GM10266 (cell line): ENCODE data around the gene ARHGAP33.
A peak's percentile ranks its signal among the peaks of the same experiment; 100 is the strongest.

Experiments used
- DNase-seq: peaks from one replicate; pipeline ENCODE4 v3.0.0; 2012; ENCODE audit errors: extremely low spot score
- TF ChIP-seq, protein P1 (sequence below): IDR thresholded peaks from 2 replicates; pipeline ENCODE4 v1.5.1; 2012; ENCODE audit warnings: mild to moderate bottlenecking, low read depth; ENCODE audit not compliant: control insufficient read depth, insufficient read depth; ENCODE audit errors: missing control alignments

Gene ARHGAP33

GRCh38 chr19:35736913-35737886 lies 38.2 kb upstream of the ARHGAP33 start:
- TF ChIP-seq, protein P1, sequence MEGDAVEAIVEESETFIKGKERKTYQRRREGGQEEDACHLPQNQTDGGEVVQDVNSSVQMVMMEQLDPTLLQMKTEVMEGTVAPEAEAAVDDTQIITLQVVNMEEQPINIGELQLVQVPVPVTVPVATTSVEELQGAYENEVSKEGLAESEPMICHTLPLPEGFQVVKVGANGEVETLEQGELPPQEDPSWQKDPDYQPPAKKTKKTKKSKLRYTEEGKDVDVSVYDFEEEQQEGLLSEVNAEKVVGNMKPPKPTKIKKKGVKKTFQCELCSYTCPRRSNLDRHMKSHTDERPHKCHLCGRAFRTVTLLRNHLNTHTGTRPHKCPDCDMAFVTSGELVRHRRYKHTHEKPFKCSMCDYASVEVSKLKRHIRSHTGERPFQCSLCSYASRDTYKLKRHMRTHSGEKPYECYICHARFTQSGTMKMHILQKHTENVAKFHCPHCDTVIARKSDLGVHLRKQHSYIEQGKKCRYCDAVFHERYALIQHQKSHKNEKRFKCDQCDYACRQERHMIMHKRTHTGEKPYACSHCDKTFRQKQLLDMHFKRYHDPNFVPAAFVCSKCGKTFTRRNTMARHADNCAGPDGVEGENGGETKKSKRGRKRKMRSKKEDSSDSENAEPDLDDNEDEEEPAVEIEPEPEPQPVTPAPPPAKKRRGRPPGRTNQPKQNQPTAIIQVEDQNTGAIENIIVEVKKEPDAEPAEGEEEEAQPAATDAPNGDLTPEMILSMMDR: peak; percentile 29
- no peak for DNase-seq

GRCh38 chr19:35738021-35738886 lies 37.1 kb upstream of the ARHGAP33 start:
- TF ChIP-seq, protein P1: no peak
- DNase-seq: no peak

GRCh38 chr19:35738887-35739229 lies 36.5 kb upstream of the ARHGAP33 start:
- TF ChIP-seq, protein P1: no peak
- no peak for DNase-seq

GRCh38 chr19:35739275-35740107 lies 35.9 kb upstream of the ARHGAP33 start:
- no peak for DNase-seq
- TF ChIP-seq, protein P1: no peak

- DNase-seq: no peak
- TF ChIP-seq, protein P1: no peak
Measured at GRCh38 chr19:35740108-35740422, 35.3 kb upstream of the ARHGAP33 start.

DNA sequence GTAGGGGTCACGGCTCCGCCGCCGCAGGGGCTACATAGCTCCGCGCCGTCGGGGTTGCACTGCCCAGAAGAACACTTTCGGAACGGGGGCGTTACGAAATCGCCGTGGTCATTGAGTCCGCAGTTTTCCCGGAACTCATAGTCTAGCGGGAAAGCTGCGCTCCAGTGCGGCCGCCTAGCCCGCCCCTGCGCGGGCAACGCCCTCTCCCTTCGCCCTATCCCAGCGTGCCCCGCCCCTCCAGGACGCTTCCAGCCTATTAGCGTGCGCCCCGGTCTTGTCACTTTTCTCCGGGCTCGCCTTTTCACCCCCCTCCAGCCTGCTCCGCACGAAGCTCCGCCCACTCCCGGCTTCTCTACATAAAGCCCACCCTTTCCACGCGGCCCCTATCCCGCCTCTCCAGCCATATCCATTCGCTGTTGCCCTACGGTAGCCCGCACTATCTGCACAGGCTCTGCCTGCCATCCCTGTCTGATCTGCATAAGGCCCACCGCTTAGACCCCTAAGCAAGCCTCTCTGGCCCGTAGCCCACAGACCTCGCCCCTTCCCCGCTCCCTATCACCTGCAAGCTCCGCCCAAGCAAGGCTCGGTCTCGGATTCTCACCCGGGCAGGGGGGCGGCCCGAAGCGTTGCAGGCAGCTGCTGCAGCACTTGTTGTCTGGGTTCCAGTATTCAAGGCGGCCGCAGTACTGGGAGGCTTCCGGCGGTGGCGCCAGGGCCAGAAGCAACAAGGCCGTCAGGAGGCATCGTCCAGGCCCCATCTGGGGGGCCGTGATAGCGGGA lies 34.8 kb upstream of the ARHGAP33 start:
- TF ChIP-seq, protein P1: peak; percentile 29
- peak; percentile 98 for DNase-seq
